ENCODE measurements around the gene VEPH1.

- TF ChIP-seq CTCF (optimal IDR thresholded peaks at IDR 0.05 in 1 of 3, IDR thresholded peaks at IDR 0.05 in 1 of 3, conservative IDR thresholded peaks at IDR 0.05 in 1 of 3; ENCODE audit: extremely low read depth in 1 of 3, insufficient read depth in 2 of 3, low read length in 3 of 3) (no peak), EZH2 (IDR thresholded peaks at IDR 0.05; ENCODE audit: low read length) (no peak)
Measured at GRCh38 chr3:157238457-157238856, 264.8 kb downstream of the VEPH1 start.
